ENCODE data around the gene HPD.
"Not testable (repeated sequence)": the region's sequence is repeated elsewhere in the genome, so short reads cannot be mapped to it uniquely, and the experiment has no call there.

HPD gene

GRCh38 chr12:121858662-121859572 is at the start of gene HPD:
Gene HPD (minus strand): TSS chr12:121858859. CDS start chr12:121858823, 36 bp downstream.
- DNase-seq: no peak

- no peak for DNase-seq
These were observed 47.1 kb upstream of the HPD start for GRCh38 chr12:121905746-121906145.

- DNase-seq: no peak
These were observed 44.5 kb upstream of the HPD start for GRCh38 chr12:121903202-121903601.

GRCh38 chr12:121899590-121899989 is 40.9 kb upstream of the HPD start:
- DNase-seq: no peak

GRCh38 chr12:121898287-121898686 is 39.6 kb upstream of the HPD start:
- no peak for DNase-seq

- peak in 1 of 2 experiments; percentile 11 for DNase-seq
These were observed 36.0 kb upstream of the HPD start for GRCh38 chr12:121894633-121895032.

GRCh38 chr12:121893961-121894460 is 35.4 kb upstream of the HPD start:
- DNase-seq: no peak

- DNase-seq: no peak
These were observed 34.3 kb upstream of the HPD start for GRCh38 chr12:121892673-121893561.

GRCh38 chr12:121889661-121890060 is 31.0 kb upstream of the HPD start:
- not testable (repeated sequence) for DNase-seq

GRCh38 chr12:121889274-121889624 is 30.6 kb upstream of the HPD start:
- DNase-seq: no peak

- DNase-seq: peak; percentile 93 to 95
These were observed 30.0 kb upstream of the HPD start, which contains the start of gene PSMD9 for GRCh38 chr12:121888478-121889273. Gene PSMD9 (plus strand): TSS chr12:121888790. CDS start chr12:121888857, 67 bp downstream.

- DNase-seq: no peak
These were observed 29.4 kb upstream of the HPD start for GRCh38 chr12:121888083-121888477.

GRCh38 chr12:121885129-121885528 is 26.5 kb upstream of the HPD start:
- DNase-seq: not testable (repeated sequence)

- no peak for DNase-seq
These were observed 24.6 kb upstream of the HPD start for GRCh38 chr12:121883315-121883660.

GRCh38 chr12:121876080-121876447 is 17.4 kb upstream of the HPD start:
- DNase-seq: not testable (repeated sequence)

- DNase-seq: no peak
These were observed 16.9 kb upstream of the HPD start for GRCh38 chr12:121875582-121875981.

- DNase-seq: peak; percentile 30 to 39
These were observed 15.4 kb upstream of the HPD start for GRCh38 chr12:121874071-121874470.

GRCh38 chr12:121873216-121873569 is 14.5 kb upstream of the HPD start:
- no peak for DNase-seq

- DNase-seq: no peak
These were observed 14.0 kb upstream of the HPD start for GRCh38 chr12:121872546-121873215.

GRCh38 chr12:121871467-121871866 is 12.8 kb upstream of the HPD start:
- no peak for DNase-seq

GRCh38 chr12:121869229-121869628 is 10.6 kb upstream of the HPD start:
- DNase-seq: not testable (repeated sequence)

GRCh38 chr12:121866331-121866730 is 7.7 kb upstream of the HPD start:
- no peak for DNase-seq
